OCI-LY7 (cell line): ENCODE measurements around the gene RPP25L. TPM values are rescaled to one million over a fixed set of nuclear protein-coding genes. Genes with fewer than 3 reads are reported as not detected.

ENCODE experiments used
- BruUV-seq: library from RNA; stranded (reverse); fragments of 400-500 nt; replicated peaks from 2 replicates; lab custom pipeline; 2021; lab: Mats Ljungman, UMichigan
- CTCF ChIA-PET: fragments of 300-600 bp; sonication (Branson Sonifier 250); formaldehyde crosslinking; loops from one replicate; lab custom pipeline; 2022; ENCODE audit warnings: antibody characterized with exemption; ENCODE audit not compliant: unreplicated experiment; lab: Charles Lee
- POLR2A ChIA-PET: fragments of 300-600 bp; sonication (Branson Sonifier 250); formaldehyde crosslinking; loops from one replicate; lab custom pipeline; 2022; ENCODE audit warnings: antibody characterized with exemption; lab: Charles Lee
- DNase-seq: peaks from one replicate; pipeline ENCODE4 v3.0.0-alpha.2; 2015; ENCODE audit warnings: low spot score
- H2AFZ ChIP-seq: fragments of 200-600 bp; sonication (generic), shearing (Covaris generic); 2 replicates; pipeline ENCODE4 v1.6.1; 2014; ENCODE audit warnings: mild to moderate bottlenecking, antibody characterized with exemption, low read length, moderate library complexity
- H3K27ac ChIP-seq: fragments of 200-600 bp; sonication (generic); 2 replicates; pipeline ENCODE4 v1.5.1; 2014; ENCODE audit warnings: mixed run types, low read depth, mild to moderate bottlenecking, moderate library complexity, low read length, inconsistent platforms; ENCODE audit not compliant: poor library complexity, severe bottlenecking
- H3K36me3 ChIP-seq: fragments of 200-600 bp; sonication (generic); 2 replicates; pipeline ENCODE4 v1.6.1; 2014; ENCODE audit warnings: mild to moderate bottlenecking, antibody characterized with exemption, low read length, moderate library complexity, mixed read lengths; ENCODE audit not compliant: insufficient read depth
- H3K4me1 ChIP-seq: fragments of 200-600 bp; sonication (generic); 2 replicates; pipeline ENCODE4 v1.5.1; 2014; ENCODE audit warnings: mild to moderate bottlenecking, low read length; ENCODE audit not compliant: insufficient read depth, poor library complexity, severe bottlenecking
- H3K4me2 ChIP-seq: fragments of 200-600 bp; sonication (generic); 2 replicates; pipeline ENCODE4 v1.6.1; 2014; ENCODE audit warnings: mild to moderate bottlenecking, low read length
- H3K4me3 ChIP-seq: fragments of 200-600 bp; sonication (generic); 2 replicates; pipeline ENCODE4 v1.5.1; 2014; ENCODE audit warnings: mild to moderate bottlenecking, low read depth, low read length; ENCODE audit not compliant: poor library complexity, severe bottlenecking
- H3K79me2 ChIP-seq: fragments of 200-600 bp; sonication (generic); 2 replicates; pipeline ENCODE4 v1.6.1; 2016; ENCODE audit warnings: low read depth, mild to moderate bottlenecking, low read length, moderate library complexity, mixed read lengths; ENCODE audit not compliant: insufficient read depth
- H3K9me2 ChIP-seq: fragments of 200-600 bp; sonication (generic); 2 replicates; pipeline ENCODE4 v1.6.1; 2016; ENCODE audit warnings: mild to moderate bottlenecking, low read length, mixed read lengths; ENCODE audit not compliant: insufficient read depth
- H3K9me3 ChIP-seq: fragments of 200-600 bp; sonication (generic); 2 replicates; pipeline ENCODE4 v1.6.1; 2014; ENCODE audit warnings: mild to moderate bottlenecking, mixed run types, low read length, mixed read lengths
- H4K20me1 ChIP-seq: fragments of 200-600 bp; sonication (generic); 2 replicates; pipeline ENCODE4 v1.6.1; 2014; ENCODE audit warnings: mild to moderate bottlenecking, antibody characterized with exemption, low read length, moderate library complexity, mixed read lengths; ENCODE audit not compliant: insufficient read depth
- CTCF ChIP-seq: fragments of 200-600 bp; sonication (generic); conservative IDR thresholded peaks from 2 replicates; pipeline ENCODE4 v1.5.1; 2014; ENCODE audit warnings: mild to moderate bottlenecking, antibody characterized with exemption, low read length, moderate library complexity, mixed read lengths
- EZH2phosphoT487 ChIP-seq: fragments of 200-600 bp; sonication (generic); IDR thresholded peaks from 2 replicates; pipeline ENCODE4 v1.6.1; 2018; ENCODE audit warnings: low read depth, borderline replicate concordance, mild to moderate bottlenecking, mixed run types, antibody characterized with exemption, low read length, moderate library complexity, mixed read lengths
- intact Hi-C: fragments of 100-400 bp; cut with micrococcal nuclease; formaldehyde crosslinking; loops from one replicate; pipeline ENCODE4 v1.10.0; 2022; ENCODE audit not compliant: unreplicated experiment
- total RNA-seq, 2 experiments: library from RNA; depleted of rRNA in 1 of 2; stranded (reverse); fragments of >200 nt in 1 of 2; shearing (Covaris generic) in 1 of 2; gene quantifications; 2 replicates each; pipeline ENCODE4 v1.2.3, GENCODE V29; 2014 to 2022

Gene RPP25L
- total RNA-seq, 2 experiments from 2014 or later, result 33.7 to 40.3 TPM

- H2AFZ ChIP-seq, result peak overlapping the region; percentile 86
Measured at GRCh38 chr9:34638138-34638445, 26.2 kb upstream of the RPP25L start.

GRCh38 chr9:34637356-34638137 is 25.6 kb upstream of the RPP25L start, which contains the start of gene SIGMAR1:
SIGMAR1 (minus strand) TSS chr9:34637787; CDS start chr9:34637697, 90 bp downstream.
- no peaks in the 10 kb centered on the region for H3K9me2 ChIP-seq
- peak within 1 kb of the TSS; percentile 48 for H3K27ac ChIP-seq
- peak within 1 kb of the TSS; percentile 92 for H3K4me2 ChIP-seq
- no TSS peak for BruUV-seq
- H2AFZ ChIP-seq, result peak within 1 kb of the TSS; percentile 86
- no peaks in the 10 kb centered on the region for H3K9me3 ChIP-seq
- ChIA-PET CTCF (interaction anchor here (0.9 to 4.5 kb wide), 3 partner anchors 10 to 28 kb away, joined by 4 to 35 read pairs (median 4); partner anchors contain the start of genes DCTN3 and GALT), POLR2A (interaction anchor here (0.6 to 7.3 kb wide), 13 partner anchors 10 to 1226 kb away, joined by 3 to 66 read pairs (median 4); partner anchors contain the start of genes DCTN3, GALT and RPP25L)
- peak within 1 kb of the TSS; percentile 86 for H3K4me3 ChIP-seq
- peaks cover 21% of the 10 kb centered on the region; the same call in 1 of the 2 replicates for H3K36me3 ChIP-seq
- TF ChIP-seq EZH2phosphoT487 (no peak), CTCF (no peak)
- intact Hi-C loops, result loop anchor here (1.0 kb wide), 1 partner anchor 9 kb away; the partner anchor contains the start of gene GALT
- H4K20me1 ChIP-seq, result no peaks in the 10 kb centered on the region
- H3K4me1 ChIP-seq, result peaks cover 24% of the 10 kb centered on the region
- H3K79me2 ChIP-seq, result peaks cover 20% of the 10 kb centered on the region
- DNase-seq, result peak; percentile 96

More at GRCh38 chr9:34638138-34638445, 26.2 kb upstream of the RPP25L start:
- H3K4me3 ChIP-seq, result peak overlapping the region; percentile 86
- ChIA-PET POLR2A (interaction anchor here (0.6 to 7.3 kb wide), 10 partner anchors 9 to 516 kb away, joined by 3 to 66 read pairs (median 4); partner anchors contain the start of genes DCTN3, GALT and RPP25L), CTCF (interaction anchor here (0.9 to 4.5 kb wide), 3 partner anchors 9 to 27 kb away, joined by 4 to 35 read pairs (median 4); partner anchors contain the start of genes DCTN3 and GALT)
- DNase-seq, result no peak
- no peaks in the 10 kb centered on the region for H3K9me2 ChIP-seq
- H3K4me2 ChIP-seq, result peak overlapping the region; percentile 92
- no peaks in the 10 kb centered on the region for H3K9me3 ChIP-seq
- peak overlapping the region; percentile 48 for H3K27ac ChIP-seq
- intact Hi-C loops, result loop anchor here (1.0 kb wide), 1 partner anchor 8 kb away; the partner anchor contains the start of gene GALT
- BruUV-seq, result no TSS peak
- no peaks in the 10 kb centered on the region for H4K20me1 ChIP-seq
- H3K79me2 ChIP-seq, result peaks cover 20% of the 10 kb centered on the region
- TF ChIP-seq CTCF, result no peak
- TF ChIP-seq EZH2phosphoT487, result no peak
- H3K4me1 ChIP-seq, result peaks cover 24% of the 10 kb centered on the region
- peaks cover 21% of the 10 kb centered on the region; the same call in 1 of the 2 replicates for H3K36me3 ChIP-seq
